HepG2 (cell line): ENCODE results near the gene AREL1. TPM values are rescaled to one million over a fixed set of nuclear protein-coding genes. Genes with fewer than 3 reads are reported as not detected.
A peak's percentile ranks its signal among the peaks of the same experiment; 100 is the strongest.

ENCODE experiments used
- GABPA ChIP-seq, 2 experiments: IDR thresholded peaks; 2 replicates each; pipeline ENCODE4 v1.6.1; 2011 to 2016; ENCODE audit warnings: low read depth in 2 of 2, low read length in 1 of 2, missing biosample characterization in 1 of 2, missing genetic modification characterization in 1 of 2
- GABPB1 ChIP-seq: IDR thresholded peaks from 2 replicates; pipeline ENCODE4 v1.6.1; 2016; ENCODE audit warnings: mild to moderate bottlenecking, missing genetic modification reagents, moderate library complexity, missing compliant biosample characterization
- GRHL1 ChIP-seq: sonication (generic); formaldehyde crosslinking; conservative IDR thresholded peaks from 2 replicates; pipeline ENCODE4 v1.8.0; 2022; ENCODE audit warnings: missing genetic modification reagents
- HNF4G ChIP-seq, 2 experiments: sonication (generic) in 1 of 2; formaldehyde crosslinking in 1 of 2; IDR thresholded peaks; 2 replicates each; pipeline versions ENCODE4 v1.4.0 to v1.6.1; 2011 to 2020; ENCODE audit warnings: borderline replicate concordance in 2 of 2, low read depth in 2 of 2, mild to moderate bottlenecking in 2 of 2, low read length in 1 of 2, missing genetic modification reagents in 1 of 2, moderate library complexity in 1 of 2
- IRF9 ChIP-seq: sonication (generic); formaldehyde crosslinking; IDR thresholded peaks from 2 replicates; pipeline ENCODE4 v1.8.0; 2022; ENCODE audit warnings: missing genetic modification reagents, mild to moderate bottlenecking, borderline replicate concordance
- KDM5A ChIP-seq: fragments of 200-600 bp; sonication (generic); IDR thresholded peaks from 2 replicates; pipeline ENCODE4 v1.7.0; 2018; ENCODE audit warnings: antibody characterized with exemption, mild to moderate bottlenecking, low read length, borderline replicate concordance
- MXD1 ChIP-seq: sonication (generic); formaldehyde crosslinking; IDR thresholded peaks from 2 replicates; pipeline ENCODE4 v1.4.0; 2020; ENCODE audit warnings: mild to moderate bottlenecking, missing genetic modification reagents
- NFKB2 ChIP-seq: sonication (generic); formaldehyde crosslinking; IDR thresholded peaks from 2 replicates; pipeline ENCODE4 v1.4.0; 2020; ENCODE audit warnings: missing genetic modification reagents, borderline replicate concordance
- PHF21A ChIP-seq: sonication (generic); formaldehyde crosslinking; IDR thresholded peaks from 2 replicates; pipeline ENCODE4 v1.5.0; 2020; ENCODE audit warnings: mild to moderate bottlenecking, missing genetic modification reagents
- PITX1 ChIP-seq: sonication (generic); formaldehyde crosslinking; IDR thresholded peaks from 2 replicates; pipeline ENCODE4 v1.5.1; 2020; ENCODE audit warnings: mild to moderate bottlenecking, missing genetic modification reagents
- PPARG ChIP-seq: conservative IDR thresholded peaks from 2 replicates; pipeline ENCODE4 v1.6.1; 2016; ENCODE audit warnings: missing biosample characterization, missing genetic modification reagents
- RFX3 ChIP-seq: IDR thresholded peaks from 2 replicates; pipeline ENCODE4 v1.6.1; 2016; ENCODE audit warnings: missing biosample characterization, missing genetic modification reagents
- SP5 ChIP-seq: IDR thresholded peaks from 2 replicates; pipeline ENCODE4 v1.6.1; 2016; ENCODE audit warnings: low read depth, borderline replicate concordance
- TFDP2 ChIP-seq: sonication (generic); formaldehyde crosslinking; IDR thresholded peaks from 2 replicates; pipeline ENCODE4 v1.4.0; 2020; ENCODE audit warnings: missing genetic modification reagents
- TOPORS ChIP-seq: sonication (generic); formaldehyde crosslinking; IDR thresholded peaks from 2 replicates; pipeline ENCODE4 v1.8.0; 2023; ENCODE audit warnings: mild to moderate bottlenecking, missing genetic modification reagents
- TRAFD1 ChIP-seq: sonication (generic); formaldehyde crosslinking; IDR thresholded peaks from 2 replicates; pipeline ENCODE4 v1.5.1; 2020; ENCODE audit warnings: missing genetic modification reagents, mild to moderate bottlenecking, borderline replicate concordance
- ZNF138 ChIP-seq: sonication (generic); formaldehyde crosslinking; IDR thresholded peaks from 2 replicates; pipeline ENCODE4 v1.5.0; 2020; ENCODE audit warnings: mild to moderate bottlenecking, low read depth, missing genetic modification reagents
- ZNF235 ChIP-seq: sonication (generic); formaldehyde crosslinking; IDR thresholded peaks from 2 replicates; pipeline ENCODE4 v1.8.1; 2023; ENCODE audit warnings: mild to moderate bottlenecking, missing genetic modification reagents, borderline replicate concordance
- ZNF605 ChIP-seq: sonication (generic); formaldehyde crosslinking; IDR thresholded peaks from 2 replicates; pipeline ENCODE4 v1.8.0; 2022; ENCODE audit warnings: mild to moderate bottlenecking, missing genetic modification reagents
- ZNF644 ChIP-seq: IDR thresholded peaks from 2 replicates; pipeline ENCODE4 v1.6.1; 2016; ENCODE audit warnings: low read depth
- ZNF7 ChIP-seq: IDR thresholded peaks from 2 replicates; pipeline ENCODE4 v1.6.1; 2016; ENCODE audit warnings: missing biosample characterization, missing genetic modification reagents
- ZNF703 ChIP-seq: sonication (generic); formaldehyde crosslinking; IDR thresholded peaks from 2 replicates; pipeline ENCODE4 v1.5.1; 2020; ENCODE audit warnings: missing genetic modification reagents, mild to moderate bottlenecking, moderate library complexity, borderline replicate concordance
- polyA plus RNA-seq, 8 experiments: library from polyadenylated mRNA; depleted of rRNA in 3 of 8; stranded (reverse) in 7 of 8; unstranded in 1 of 8; fragments of >200 nt; fragmentation: Illumina TruSeq in 4 of 8; extraction: Trizol in 4 of 8; gene quantifications; 2 replicates each; pipeline versions ENCODE4 v1.2.1 to v1.2.3, GENCODE V29; 2011 to 2016; ENCODE audit warnings: low read depth in 4 of 8, missing spikeins in 1 of 8, mixed read lengths in 1 of 8; ENCODE audit not compliant: insufficient read depth in 1 of 8
- total RNA-seq, 5 experiments: library from RNA; depleted of rRNA; stranded (reverse); fragments of >200 nt; fragmentation: Illumina TruSeq; extraction: Trizol; gene quantifications; 2 replicates each; pipeline ENCODE4 v1.2.3, GENCODE V29; 2016; ENCODE audit warnings: low read depth in 1 of 5

The AREL1 gene
- total and polyA plus RNA-seq, 2 of the 13 experiments (the other 11 are each of a cell fraction or from before 2014, with no cell fraction given), result 21.3 to 25.4 TPM

GRCh38 chr14:74611650-74612349, 101.1 kb downstream of the AREL1 start, which contains the start of gene LTBP2 (continued):
- peak; percentile 25; the same call in 1 of the 2 replicates for TF ChIP-seq ZNF605 (CRISPR knock-in tag)
- TF ChIP-seq TFDP2, result no peak
- TF ChIP-seq PITX1 (CRISPR knock-in tag), result no peak
- TF ChIP-seq MXD1 (CRISPR knock-in tag), result 0 out of 2 replicates have a peak, but pooled peaks have one; percentile 52
- TF ChIP-seq GABPA (IDR thresholded peaks at IDR 0.05; ENCODE audit: low read depth, low read length), result no peak
- no peak for TF ChIP-seq GABPA (CRISPR knock-in tag; IDR thresholded peaks at IDR 0.05; ENCODE audit: low read depth)
- no peak for TF ChIP-seq KDM5A
- no peak for TF ChIP-seq ZNF138 (CRISPR knock-in tag)
- no peak for TF ChIP-seq PPARG
- TF ChIP-seq GRHL1, result no peak
- no peak for TF ChIP-seq TRAFD1 (CRISPR knock-in tag)
- 0 out of 2 replicates have a peak, but pooled peaks have one; percentile 7 for TF ChIP-seq GABPB1 (CRISPR knock-in tag)
- TF ChIP-seq ZNF703 (CRISPR knock-in tag), result peak; percentile 49; the same call in 1 of the 2 replicates
- TF ChIP-seq TOPORS (CRISPR knock-in tag), result peak; percentile 26; the same call in 1 of the 2 replicates
- TF ChIP-seq SP5 (CRISPR knock-in tag), result no peak
- TF ChIP-seq ZNF644 (CRISPR knock-in tag), result no peak
- TF ChIP-seq RFX3 (CRISPR knock-in tag), result no peak
- no peak for TF ChIP-seq ZNF7
- TF ChIP-seq HNF4G (IDR thresholded peaks at IDR 0.05; ENCODE audit: borderline replicate concordance, low read depth, low read length), result no peak
- no peak for TF ChIP-seq HNF4G (CRISPR knock-in tag; IDR thresholded peaks at IDR 0.05; ENCODE audit: borderline replicate concordance, low read depth)
- no peak for TF ChIP-seq ZNF235 (CRISPR knock-in tag)
- TF ChIP-seq PHF21A (CRISPR knock-in tag), result no peak
- TF ChIP-seq IRF9 (CRISPR knock-in tag), result 0 out of 2 replicates have a peak, but pooled peaks have one; percentile 20
- peak; percentile 44; the same call in 1 of the 2 replicates for TF ChIP-seq NFKB2
